CD4-positive, alpha-beta T cell treated with Interleukin-15 for 4 hours (primary cell): ENCODE data around the gene AKIRIN2.

Experiments
- DNase-seq: peaks from one replicate; pipeline ENCODE4 v3.0.0-alpha.2; 2020; ENCODE audit warnings: low spot score

Gene AKIRIN2

DNA sequence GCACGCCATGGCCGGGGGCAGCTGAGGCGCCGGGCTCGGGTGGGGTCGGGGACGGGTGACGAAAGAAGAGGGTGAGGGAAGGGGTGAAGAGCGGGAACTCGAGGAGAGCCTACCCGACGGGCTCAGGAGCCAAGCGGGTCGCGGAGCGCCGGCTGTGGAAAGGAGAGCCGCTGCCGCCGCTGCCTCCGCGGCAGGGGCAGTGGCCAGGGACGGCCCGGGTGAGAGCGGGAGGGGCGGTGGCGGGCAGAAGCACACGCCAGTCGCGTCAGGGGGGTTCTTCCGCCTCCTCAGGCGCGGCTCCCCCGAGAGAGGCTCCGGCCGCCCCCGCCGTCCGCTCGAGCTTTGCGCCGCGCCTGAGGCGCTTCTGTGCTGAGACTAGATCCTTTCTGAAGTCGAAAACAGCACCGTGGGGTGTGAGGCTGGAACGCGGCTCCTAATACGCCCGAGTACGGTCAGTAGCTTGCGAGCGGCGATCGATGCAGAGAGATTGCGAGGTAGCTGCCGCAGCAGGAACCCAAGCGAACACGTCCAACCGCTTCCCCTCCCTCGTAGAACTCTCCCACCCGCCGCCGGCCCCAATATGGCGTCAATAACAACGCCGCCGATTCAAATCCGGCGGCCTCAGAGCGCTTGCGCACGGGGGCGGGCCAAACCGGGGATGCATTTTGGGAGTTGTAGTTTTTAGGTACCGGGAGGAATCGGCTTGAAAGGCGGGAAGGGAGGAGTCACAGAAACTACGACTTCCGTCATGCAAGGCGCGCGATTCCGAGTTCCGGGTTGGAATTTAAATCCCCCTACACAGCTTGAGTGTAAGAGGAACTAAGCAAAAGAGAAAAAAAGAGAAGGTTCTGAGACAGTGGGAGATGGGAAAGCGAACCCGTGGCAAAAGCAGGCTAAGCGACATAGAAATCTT, at the start of gene AKIRIN2:
Gene AKIRIN2 (minus strand): TSS at position 558 of the 913 bp plus-strand sequence. CDS start 549 bp downstream, at position 9.
- peak; percentile 98 for DNase-seq

DNA sequence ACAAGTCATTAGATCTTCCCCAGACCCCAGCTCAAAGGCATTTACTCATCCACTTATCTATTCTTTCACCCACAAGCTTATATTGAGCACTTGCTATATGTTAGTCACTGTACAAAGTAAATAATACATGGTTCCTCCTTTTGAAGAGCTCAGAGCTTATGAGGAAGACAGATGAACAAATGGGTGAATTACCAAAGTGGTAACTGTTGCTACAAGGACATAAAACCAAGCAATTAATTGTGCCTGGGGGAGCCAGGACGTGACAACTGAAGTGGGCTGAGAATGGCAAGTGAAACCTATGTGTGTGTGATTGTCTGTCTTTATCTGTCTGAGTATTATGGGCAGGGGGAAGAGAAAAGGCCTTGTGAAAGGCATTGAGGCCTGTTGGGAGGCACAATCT, 45.6 kb upstream of the AKIRIN2 start:
- no peak for DNase-seq

DNA sequence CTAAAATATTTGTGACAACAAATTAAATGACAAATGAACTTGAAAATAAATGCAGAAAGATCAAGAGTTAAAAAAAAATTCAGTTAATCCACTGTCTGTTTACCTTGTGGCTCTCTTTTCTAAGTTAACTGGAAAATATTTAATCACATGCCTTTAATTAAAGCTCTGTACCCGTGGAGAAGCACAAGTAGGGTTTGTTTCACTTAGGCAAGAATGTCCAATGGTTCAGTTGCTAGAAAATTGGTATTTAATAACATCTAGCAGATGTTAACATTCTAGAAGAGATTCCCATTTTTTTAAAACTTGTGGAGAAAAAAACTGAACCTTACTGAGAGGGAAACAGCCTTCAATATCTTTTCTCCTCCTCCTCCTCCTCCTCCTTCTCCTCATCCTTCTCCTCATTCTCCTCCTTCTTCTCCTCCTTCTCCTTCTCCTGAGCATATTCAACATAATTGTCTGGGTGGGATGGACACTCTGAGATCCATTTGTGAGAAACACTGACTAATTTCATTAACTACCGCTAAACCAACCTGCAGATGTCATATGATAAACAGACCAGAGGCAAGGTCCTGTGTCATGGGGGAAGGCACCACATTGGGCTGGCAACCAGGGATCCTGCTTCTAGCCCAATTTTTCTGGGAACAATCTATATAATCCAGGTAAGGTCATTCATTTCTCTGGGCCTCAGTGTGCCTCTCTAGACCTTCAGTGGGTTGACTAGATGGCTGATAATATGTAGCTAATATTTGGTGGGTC, 44.1 kb upstream of the AKIRIN2 start:
- DNase-seq = no peak

DNA sequence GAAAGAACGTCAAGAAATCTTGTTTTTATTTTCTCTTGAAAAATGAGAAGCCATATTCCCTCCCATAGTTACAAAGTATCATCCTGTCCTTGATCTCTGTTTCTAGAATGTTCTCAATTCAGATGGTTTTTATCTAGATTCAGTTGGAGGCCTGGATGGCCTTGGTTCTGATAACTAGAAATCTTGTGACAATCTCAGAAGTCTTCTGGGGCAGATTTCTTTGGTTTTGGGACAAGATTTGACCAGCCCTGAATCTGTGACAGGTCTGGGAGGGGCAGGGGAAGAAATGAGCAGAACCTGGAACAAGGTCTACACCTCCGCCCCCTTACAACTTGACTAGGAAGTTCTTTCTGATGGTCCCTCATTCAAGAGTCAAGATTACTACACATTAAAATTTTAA, 41.4 kb upstream of the AKIRIN2 start:
- no peak for DNase-seq

DNA sequence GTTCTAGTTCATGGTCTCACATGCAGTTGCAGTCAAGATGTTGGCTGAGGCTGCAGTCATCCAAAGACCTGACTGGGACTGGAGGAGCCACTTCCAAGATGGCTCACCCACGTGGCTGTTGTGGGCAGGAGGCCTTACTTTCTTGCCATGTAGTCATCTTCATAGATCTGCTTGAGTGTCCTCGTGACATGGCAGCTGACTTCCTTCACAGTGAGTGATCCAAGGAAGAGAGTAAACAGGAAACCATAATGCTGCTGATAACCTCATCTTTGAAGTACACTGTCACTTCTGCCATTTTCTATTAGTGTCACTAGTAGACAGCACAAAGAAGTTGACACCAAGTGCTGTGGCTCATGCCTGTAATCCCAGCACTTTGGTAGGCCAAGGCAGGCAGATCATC, 40.1 kb upstream of the AKIRIN2 start:
- peak; percentile 58 for DNase-seq

DNA sequence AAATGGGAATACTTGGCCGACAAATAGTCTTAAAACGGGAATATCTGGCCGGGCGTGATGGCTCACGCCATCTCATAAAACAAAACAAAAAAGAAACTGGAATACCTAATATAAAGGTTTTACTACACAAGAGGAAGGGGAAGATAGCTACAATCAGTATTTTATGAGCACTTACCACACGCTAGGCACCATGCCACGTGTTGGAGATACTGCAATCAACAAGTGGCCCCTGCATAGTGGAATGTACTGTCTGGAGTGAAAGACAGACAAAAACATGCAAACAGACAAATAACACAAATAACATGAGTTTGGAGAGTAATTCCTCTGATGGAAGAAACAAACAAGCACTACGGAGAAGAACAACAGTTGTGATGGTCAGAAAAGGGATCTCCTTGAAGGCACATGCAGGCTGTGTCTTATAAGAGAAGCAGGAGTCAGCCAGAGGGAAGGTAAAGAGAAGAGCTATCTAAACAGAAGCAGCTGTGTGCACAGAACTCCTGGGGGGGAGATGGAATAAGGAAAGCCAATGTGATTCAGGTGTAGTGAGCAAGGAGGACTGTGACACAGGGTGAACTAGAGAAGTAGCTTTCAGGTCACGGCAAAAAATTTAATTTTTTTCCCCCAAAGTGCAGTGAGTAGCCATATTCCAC, 39.1 kb upstream of the AKIRIN2 start:
- no peak for DNase-seq

DNA sequence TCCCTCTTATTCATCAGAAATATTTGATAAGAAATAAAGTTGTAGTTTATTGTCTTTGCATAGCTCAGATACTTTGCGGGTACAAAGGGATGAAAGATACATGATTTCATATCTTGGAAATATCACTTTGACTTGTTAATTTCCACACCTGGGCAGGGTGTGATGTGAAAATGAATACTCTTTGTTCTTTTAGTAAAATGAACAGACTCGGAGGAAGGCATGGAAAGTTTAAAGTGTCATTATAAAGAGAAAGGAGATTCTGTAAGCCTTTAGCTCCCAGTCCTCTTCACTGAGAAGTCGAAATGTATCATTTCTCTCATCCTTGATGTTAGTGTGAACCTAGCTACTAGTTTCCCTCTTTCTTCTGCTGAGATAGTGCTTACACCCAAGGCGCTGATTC, 36.7 kb upstream of the AKIRIN2 start:
- DNase-seq = no peak

DNA sequence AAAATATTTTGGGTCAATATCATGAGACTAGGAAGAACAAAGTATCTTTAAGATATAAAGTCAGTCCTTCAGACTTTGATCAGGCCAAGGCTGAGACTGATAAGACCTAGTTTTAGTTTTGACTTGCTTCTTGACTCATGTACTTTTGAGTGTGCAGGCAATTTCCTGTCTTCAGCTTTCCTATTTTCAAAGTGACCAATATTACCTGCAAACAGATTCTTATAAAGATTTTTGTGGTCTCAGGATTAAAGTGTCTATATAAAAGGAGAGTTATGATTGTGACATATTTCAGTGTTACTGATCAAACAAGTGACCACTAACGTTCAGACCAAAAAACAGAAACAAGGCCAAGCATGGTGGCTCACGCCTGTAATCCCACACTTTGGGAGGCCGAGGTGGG, 36.0 kb upstream of the AKIRIN2 start:
- peak; percentile 28 for DNase-seq

DNA sequence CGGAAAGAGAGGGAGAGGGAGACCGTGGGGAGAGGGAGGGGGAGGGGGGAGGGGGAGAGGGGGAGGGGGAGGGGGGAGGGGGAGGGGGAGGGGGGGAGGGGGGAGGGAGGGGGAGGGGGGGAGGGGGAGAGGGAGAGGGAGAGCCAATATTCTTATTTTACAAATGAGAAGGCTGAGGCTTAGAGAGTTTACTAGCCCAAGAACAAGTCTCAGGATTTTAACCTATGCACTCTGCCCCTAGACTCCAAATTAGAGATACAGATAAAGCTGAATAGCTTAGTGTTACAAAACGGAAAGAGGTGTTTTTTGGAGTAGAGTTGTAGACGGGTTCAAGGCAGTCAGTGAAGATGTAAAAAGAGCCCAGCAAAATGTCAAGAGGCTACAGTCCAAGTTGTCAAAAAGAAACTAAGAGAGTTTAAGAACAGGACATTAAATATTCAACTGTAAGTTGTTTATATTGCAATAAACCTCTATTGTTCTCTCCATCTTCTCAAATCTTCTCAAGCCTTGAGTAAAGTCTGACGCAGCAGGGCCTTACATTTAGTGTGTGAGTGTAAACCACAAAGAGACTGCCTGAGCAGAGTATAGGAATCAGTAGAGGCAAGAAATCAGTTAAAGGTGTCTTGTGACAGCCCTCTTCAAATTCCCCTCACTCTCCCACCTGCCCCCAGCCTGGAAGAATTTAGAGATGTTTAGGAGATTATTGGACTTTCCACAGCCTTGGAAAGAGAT, 34.9 kb upstream of the AKIRIN2 start:
- DNase-seq = peak; percentile 28

DNA sequence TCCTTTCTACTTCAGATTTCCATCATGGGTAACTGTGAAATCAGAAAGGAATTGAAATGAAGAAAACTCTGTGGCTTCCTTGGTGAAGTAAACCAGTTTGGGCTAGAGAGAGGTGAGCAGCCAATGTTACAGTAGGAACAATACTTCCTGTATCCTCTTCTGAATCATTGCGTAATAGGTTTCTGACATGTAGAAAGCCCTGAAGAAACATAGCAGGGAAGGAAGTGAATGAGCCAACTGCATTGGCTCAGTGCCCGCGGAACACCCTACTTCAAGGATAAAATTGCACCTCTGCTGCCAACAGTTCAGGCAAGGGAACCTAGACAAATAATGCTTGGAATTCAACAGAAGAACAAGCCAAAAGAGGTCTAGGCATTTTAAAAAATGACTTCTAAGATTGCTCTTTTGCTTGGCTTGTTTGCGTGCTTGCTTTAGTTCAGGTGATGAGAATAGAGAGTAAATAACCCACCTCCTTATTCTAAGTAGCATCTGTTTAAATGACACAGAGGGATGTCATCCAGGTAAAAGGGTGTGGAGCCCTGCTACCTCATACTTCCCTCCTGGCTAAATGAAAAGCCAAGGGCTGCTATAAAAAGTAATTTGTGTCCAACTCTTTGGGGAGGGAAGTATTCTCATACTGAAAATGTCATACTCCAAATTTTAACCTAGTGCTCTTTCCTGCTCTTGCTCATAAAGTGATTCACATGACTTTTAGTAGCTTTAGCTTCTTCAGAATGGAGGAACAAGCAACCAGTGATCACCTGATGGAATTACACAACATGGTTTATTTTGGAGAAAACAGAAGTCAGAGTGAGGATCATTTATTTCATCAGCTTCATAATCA, 30.0 kb upstream of the AKIRIN2 start:
- peak; percentile 35 for DNase-seq

DNA sequence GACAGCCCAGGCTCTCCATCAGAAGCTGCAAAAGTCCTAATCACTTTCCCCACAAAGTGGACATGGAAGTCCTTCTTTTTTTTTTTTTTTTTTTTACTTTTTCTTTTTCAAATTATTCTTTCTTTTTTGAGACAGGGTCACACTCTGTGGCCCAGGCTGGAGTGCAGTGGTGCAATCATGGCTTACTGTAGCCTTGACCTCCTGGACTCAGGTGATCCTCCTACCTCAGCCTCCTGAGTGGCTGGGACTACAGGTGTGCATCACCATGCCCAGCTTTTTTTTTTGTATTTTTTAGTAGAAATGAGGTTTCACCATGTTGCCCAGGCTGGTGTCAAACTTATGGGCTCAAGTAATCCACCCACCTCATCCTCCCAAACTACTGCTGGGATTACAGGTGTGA, 29.0 kb upstream of the AKIRIN2 start:
- no peak for DNase-seq

DNA sequence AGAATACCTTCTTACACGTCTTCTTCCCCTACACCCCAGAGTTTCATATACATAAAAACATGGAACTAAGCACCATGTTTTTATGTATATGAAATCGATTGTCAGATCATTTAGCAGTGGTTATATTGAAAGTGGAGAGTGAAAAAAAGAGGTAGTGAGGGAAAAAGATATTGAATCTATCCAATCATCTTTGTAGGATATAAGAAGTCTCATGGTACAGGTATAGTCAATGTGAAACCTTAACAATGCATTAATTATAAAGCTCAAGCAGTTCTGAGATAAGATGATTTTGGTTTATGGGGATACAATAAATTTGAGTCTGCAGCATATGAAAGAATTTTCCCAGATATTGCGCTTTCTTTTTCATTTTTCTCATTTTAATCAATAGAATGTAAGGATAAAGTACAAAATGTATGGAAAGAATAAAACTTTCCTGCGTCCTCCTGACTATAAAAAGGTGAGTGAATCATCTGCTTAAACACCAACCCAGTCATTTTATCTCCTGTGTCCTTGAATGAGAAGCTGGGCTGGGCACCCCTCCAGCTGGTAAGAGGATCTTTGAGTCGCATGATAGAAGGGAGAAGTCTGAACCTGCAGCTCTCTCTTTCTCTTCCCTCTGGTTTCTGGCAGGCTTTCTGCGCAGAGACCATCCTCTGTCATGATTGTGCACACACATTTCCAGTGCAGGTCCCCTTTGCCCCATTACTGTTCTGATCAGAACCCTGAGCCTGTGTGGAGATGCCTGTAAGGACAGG, 28.1 kb upstream of the AKIRIN2 start:
- no peak for DNase-seq

DNA sequence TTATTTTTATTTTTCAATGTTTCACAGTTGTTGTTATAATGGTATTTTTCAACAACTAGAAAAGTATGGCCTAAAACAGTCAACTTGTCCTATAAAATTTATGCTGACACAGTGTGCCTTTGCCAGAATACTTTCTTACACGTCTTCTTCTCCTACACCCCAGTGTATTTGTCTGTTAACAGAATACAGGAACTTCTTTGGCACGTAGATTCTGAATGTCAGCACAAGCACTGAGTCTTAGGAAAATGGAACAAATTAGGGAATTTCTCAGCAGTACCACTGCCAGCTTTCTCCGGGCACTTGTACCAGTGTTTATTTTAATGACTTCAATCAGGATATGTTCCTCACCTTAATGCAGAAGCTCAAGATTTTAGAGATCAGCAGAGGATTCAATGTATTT, 26.7 kb upstream of the AKIRIN2 start:
- no peak for DNase-seq

DNA sequence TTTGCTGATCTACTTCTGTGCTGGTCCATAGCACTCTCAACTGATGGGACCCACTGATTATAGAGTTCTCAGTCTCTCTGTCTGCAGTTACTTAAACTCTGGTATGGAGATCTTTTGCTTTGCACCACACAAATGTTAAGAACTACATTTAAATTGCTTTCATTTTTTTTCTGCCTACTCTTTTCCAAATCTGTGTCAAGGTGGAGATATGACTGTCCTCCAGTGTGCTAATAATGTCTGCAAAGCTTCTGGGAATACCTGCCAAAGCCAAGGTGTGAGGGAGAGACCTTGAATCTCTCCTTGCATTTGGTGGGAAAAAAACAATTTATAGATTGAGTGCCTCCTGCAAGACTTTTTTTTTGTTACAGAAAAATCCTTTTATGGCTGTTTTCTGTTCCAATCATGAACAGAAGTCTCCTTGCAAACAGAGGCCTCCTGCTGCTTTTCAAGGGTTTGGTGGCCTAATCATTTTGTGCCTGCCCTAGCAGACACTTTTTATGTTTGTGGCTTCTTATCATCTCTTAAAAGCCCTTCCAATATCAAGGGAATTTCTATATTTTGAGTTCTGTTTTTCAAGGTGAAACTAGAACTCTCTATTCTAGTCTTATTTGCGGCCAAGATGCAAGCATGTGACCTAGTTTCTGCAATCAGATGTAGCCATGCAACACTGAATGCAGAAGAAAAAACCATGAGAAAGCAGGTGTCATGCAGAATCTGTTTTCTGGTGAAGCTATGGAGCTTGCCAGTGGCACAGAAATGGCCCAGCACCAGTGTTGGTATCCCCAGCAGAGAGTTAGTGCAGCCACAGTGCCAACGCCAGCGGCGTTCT, 23.2 kb upstream of the AKIRIN2 start:
- DNase-seq = no peak

DNA sequence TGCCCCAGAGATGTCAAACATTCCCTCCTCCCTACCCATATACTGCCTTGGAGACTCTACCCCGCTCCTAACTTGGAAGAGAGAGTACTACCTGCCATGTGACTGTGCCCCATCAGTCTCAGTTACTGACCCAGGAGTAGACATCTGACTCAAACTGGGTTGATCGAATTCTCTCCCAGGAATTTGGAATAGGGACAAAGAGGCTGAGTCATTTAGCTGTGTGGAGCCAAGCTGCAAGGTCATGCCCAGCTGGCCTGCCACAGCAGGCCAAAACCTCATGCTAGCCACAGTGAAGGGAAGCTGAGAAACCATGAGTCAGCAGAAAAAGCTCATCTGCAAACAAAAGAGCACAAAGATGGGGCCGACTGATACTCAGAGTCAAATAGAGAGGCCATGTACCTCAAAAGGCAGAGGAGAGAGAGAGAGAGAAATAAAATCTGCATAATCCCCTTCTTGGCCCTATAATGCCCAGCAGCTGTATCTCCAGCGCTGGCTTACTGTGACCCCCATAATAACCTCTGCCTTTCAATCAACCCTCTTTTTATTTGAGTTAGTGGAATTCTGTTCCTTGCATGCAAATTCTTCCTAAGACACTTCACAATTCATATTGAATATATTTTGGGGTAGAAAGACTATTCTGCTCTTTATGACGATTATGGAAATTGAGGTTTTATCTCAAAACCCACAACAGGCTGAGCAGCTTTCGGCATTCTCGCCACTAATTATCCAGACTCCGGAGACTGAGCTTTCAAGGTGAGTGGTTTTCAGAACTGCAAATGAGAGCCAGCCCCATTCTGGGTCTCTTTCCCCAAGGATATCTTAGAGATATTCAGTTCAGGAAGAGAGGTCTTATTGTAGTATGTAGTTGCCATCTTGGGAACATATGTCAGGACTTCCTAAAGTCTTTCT, 21.4 kb upstream of the AKIRIN2 start:
- DNase-seq = no peak

DNA sequence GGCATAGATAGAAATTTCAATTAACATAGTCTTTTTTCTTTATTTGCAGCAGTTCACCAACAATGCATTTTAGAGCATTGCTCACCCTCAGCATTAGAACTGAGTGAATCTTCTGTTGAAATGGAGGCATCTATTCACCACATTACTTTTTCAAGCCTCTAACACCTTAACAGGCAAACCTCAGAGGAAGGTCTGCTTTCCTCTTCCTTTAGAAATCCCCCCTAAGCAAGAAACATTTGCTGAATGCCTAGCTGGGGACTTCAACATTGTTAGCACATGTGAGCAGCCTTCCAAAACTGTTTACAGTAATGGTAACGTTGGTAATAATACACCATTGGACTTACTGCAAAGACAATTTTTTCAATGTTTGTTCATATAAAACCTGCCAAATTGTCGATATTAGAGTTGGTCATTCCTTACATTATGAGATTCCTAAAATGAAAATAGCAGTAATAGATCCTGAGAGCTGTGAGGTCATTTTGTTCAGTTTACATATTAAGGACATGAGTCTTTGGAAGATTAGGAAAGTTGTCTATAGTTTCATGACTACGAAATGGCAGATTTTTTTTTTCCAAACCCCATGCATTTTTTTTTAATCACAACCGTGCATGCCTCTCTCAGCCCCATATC, 20.6 kb upstream of the AKIRIN2 start:
- DNase-seq = no peak

DNA sequence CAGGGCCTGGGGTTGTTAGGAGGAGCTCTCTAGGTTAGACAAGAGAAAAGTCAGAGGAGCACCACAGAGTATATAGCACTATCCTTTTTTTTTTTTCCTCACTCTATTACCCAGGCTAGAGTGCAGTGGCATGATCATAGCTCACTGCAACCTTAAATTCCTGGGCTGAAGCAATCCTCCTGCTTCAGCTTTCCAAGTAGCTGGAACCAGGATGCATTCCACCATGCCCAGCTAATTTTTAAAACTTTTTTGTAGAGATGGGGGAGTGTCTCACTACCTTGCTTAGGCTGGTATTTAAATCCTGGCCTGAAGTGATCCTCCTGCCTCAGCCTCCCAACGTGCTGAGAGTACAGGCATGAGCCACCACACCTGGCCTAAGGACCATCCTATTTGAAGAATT, 19.3 kb upstream of the AKIRIN2 start:
- no peak for DNase-seq
